Transverse colon (tissue), 4 donors: ENCODE data around the gene TOP2B. TPM values are rescaled to one million over a fixed set of nuclear protein-coding genes. Genes with fewer than 3 reads are reported as not detected.

Source experiments
- DNase-seq: peaks from one replicate; pipeline ENCODE4 v3.0.0-alpha.2; 2019
- H3K27ac ChIP-seq, 4 donors: fragments of 200-600 bp; sonication (generic); 2 replicates each; pipeline ENCODE4 v1.5.1; 2016 to 2018; ENCODE audit warnings: inconsistent platforms in 4 of 4
- H3K27me3 ChIP-seq: fragments of 200-600 bp; sonication (generic); 2 replicates; pipeline ENCODE4 v1.5.1; 2017; ENCODE audit warnings: inconsistent platforms
- H3K36me3 ChIP-seq, 4 donors: fragments of 200-600 bp; sonication (generic); 2 replicates each; pipeline ENCODE4 v1.5.1; 2017 to 2019; ENCODE audit warnings: inconsistent platforms in 4 of 4
- H3K4me1 ChIP-seq, 4 donors: fragments of 200-600 bp; sonication (generic); 2 replicates each; pipeline ENCODE4 v1.5.1; 2017 to 2020; ENCODE audit warnings: inconsistent platforms in 4 of 4
- H3K4me3 ChIP-seq, 4 donors: fragments of 200-600 bp; sonication (generic); 1 replicate in 1 of 4; 2 replicates in 3 of 4; pipeline versions ENCODE4 v1.5.1 to v1.6.1; 2017 to 2019; ENCODE audit warnings: inconsistent platforms in 4 of 4
- H3K9me3 ChIP-seq, 2 donors: fragments of 200-600 bp; sonication (generic); 2 replicates each; pipeline ENCODE4 v1.5.1; 2017 to 2019; ENCODE audit warnings: inconsistent platforms in 2 of 2
- EP300 ChIP-seq: sonication (generic); formaldehyde crosslinking; IDR thresholded peaks from one replicate; pipeline ENCODE4 v1.6.1; 2017; ENCODE audit warnings: antibody characterized with exemption, low read depth
- POLR2A ChIP-seq: fragments of 450-650 bp; IDR thresholded peaks from one replicate; pipeline ENCODE4 v1.6.1; 2016; ENCODE audit warnings: antibody characterized with exemption, mild to moderate bottlenecking, moderate library complexity
- POLR2AphosphoS5 ChIP-seq, 3 donors: sonication (generic); formaldehyde crosslinking; IDR thresholded peaks; one replicate each; pipeline ENCODE4 v1.6.1; 2016; ENCODE audit warnings: antibody characterized with exemption in 3 of 3
- WGBS, 2 donors: methylation state at CpG; one replicate each; pipeline ENCODE4 v1.1.5; 2018; ENCODE audit warnings: low coverage in 1 of 2; 5-methylcytosine and 5-hydroxymethylcytosine counted together
- in situ Hi-C, 4 donors: fragments of 200-750 bp; cut with MboI; loops; one replicate each; pipeline versions ENCODE4 v1.15.0 to v1.15.1; 2017; ENCODE audit warnings: low sequenced_read_pairs in 3 of 4, low pct_ligation_motif_present in 1 of 4, low pct_unique_long_range_greater_than_20kb in 1 of 4
- intact Hi-C: fragments of 100-400 bp; cut with DNase I; formaldehyde crosslinking; loops from one replicate; pipeline ENCODE4 v1.15.1; 2023; ENCODE audit warnings: low total_unique reads
- total RNA-seq, 4 donors: library from RNA; depleted of rRNA; stranded (reverse); fragments of >200 nt; gene quantifications; one replicate each; pipeline ENCODE4 v1.1.0, GENCODE V29; 2016
- TF ChIP-seq, protein P1 (sequence below), 5 experiments: fragments of 200-600 bp in 3 of 5; fragments of 450-650 bp in 2 of 5; sonication (generic) in 3 of 5; IDR thresholded peaks; 1 replicate in 2 of 5; 2 replicates in 3 of 5; pipeline ENCODE4 v1.5.1; 2016 to 2017; ENCODE audit warnings: antibody characterized with exemption in 5 of 5, inconsistent platforms in 3 of 5, mild to moderate bottlenecking in 2 of 5, moderate library complexity in 1 of 5

TOP2B gene
- total RNA-seq, 4 donors from 2014 or later, result 37.4 to 104 (median 71.5) TPM

DNA sequence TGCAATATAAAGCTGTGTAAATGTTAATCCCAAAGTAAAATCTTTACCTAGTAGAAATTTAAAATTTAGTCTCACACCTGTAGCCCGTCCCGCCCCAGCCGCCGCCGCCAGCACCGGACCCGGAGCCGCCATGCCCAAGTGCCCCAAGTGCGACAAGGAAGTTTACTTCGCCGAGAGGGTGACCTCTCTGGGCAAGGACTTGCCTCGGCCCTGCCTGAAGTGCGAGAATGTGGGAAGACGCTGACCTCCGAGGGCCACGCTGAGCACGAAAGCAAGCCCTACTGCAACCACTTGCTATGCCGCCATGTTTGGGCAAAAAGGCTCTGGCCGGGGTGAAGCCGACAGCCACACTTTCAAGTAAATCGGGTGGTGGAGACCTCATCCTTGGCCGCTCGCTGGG lies 22.1 kb upstream of the TOP2B start:
- in situ Hi-C loops (no loop called here), intact Hi-C loops (no loop called here)
- 96 to 97% methylated on average over 15 to 23 of the region's 23 CpGs for WGBS, 2 donors
- Histone ChIP-seq H3K27me3 (no peaks in the 10 kb centered on the region), H3K36me3 (no peaks in the 10 kb centered on the region), H3K4me1 (peaks cover 0 to 12% (median 0%) of the 10 kb centered on the region in 4 donors), H3K4me3 (no peak overlapping the region), H3K27ac (no peak overlapping the region), H3K9me3 (no peaks in the 10 kb centered on the region)
- no peak for DNase-seq
- TF ChIP-seq POLR2AphosphoS5 (IDR thresholded peaks at IDR 0.05) (no peak), POLR2A (no peak), EP300 (no peak)
- TF ChIP-seq, protein P1, sequence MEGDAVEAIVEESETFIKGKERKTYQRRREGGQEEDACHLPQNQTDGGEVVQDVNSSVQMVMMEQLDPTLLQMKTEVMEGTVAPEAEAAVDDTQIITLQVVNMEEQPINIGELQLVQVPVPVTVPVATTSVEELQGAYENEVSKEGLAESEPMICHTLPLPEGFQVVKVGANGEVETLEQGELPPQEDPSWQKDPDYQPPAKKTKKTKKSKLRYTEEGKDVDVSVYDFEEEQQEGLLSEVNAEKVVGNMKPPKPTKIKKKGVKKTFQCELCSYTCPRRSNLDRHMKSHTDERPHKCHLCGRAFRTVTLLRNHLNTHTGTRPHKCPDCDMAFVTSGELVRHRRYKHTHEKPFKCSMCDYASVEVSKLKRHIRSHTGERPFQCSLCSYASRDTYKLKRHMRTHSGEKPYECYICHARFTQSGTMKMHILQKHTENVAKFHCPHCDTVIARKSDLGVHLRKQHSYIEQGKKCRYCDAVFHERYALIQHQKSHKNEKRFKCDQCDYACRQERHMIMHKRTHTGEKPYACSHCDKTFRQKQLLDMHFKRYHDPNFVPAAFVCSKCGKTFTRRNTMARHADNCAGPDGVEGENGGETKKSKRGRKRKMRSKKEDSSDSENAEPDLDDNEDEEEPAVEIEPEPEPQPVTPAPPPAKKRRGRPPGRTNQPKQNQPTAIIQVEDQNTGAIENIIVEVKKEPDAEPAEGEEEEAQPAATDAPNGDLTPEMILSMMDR (IDR thresholded peaks at IDR 0.05), result no peak

GRCh38 chr3:25683882-25684281 lies 19.2 kb upstream of the TOP2B start:
- H3K4me3 ChIP-seq, result no peak overlapping the region

GRCh38 chr3:25683410-25683809 lies 18.7 kb upstream of the TOP2B start:
- 60 to 86% methylated on average over 1 of the region's 1 CpG for WGBS, 2 donors
- no peaks in the 10 kb centered on the region for H3K36me3 ChIP-seq
- no peaks in the 10 kb centered on the region for H3K27me3 ChIP-seq
- no peak overlapping the region for H3K4me3 ChIP-seq
- TF ChIP-seq, protein P1 (IDR thresholded peaks at IDR 0.05), result no peak
- TF ChIP-seq POLR2A (no peak), POLR2AphosphoS5 (IDR thresholded peaks at IDR 0.05) (no peak), EP300 (no peak)
- in situ Hi-C loops (no loop called here), intact Hi-C loops (no loop called here)
- H3K9me3 ChIP-seq, result no peaks in the 10 kb centered on the region
- DNase-seq, result no peak
- H3K4me1 ChIP-seq, result peaks cover 0 to 12% (median 0%) of the 10 kb centered on the region in 4 donors
- H3K27ac ChIP-seq, result no peak overlapping the region

More at GRCh38 chr3:25683882-25684281, 19.2 kb upstream of the TOP2B start:
- TF ChIP-seq EP300, result no peak
- TF ChIP-seq, protein P1 (IDR thresholded peaks at IDR 0.05), result no peak
- TF ChIP-seq POLR2A, result no peak
- TF ChIP-seq POLR2AphosphoS5 (IDR thresholded peaks at IDR 0.05), result no peak
- H3K9me3 ChIP-seq, result no peaks in the 10 kb centered on the region
- WGBS, 2 donors, result 86 to 100% methylated on average over 1 to 2 of the region's 2 CpGs
- H3K36me3 ChIP-seq, result no peaks in the 10 kb centered on the region
- H3K27me3 ChIP-seq, result no peaks in the 10 kb centered on the region
- no peak for DNase-seq
- intact Hi-C loops, result no loop called here
- in situ Hi-C loops, result no loop called here
- H3K4me1 ChIP-seq, result peaks cover 0 to 12% (median 0%) of the 10 kb centered on the region in 4 donors
- no peak overlapping the region for H3K27ac ChIP-seq

- no peaks in the 10 kb centered on the region for H3K36me3 ChIP-seq
- no peaks in the 10 kb centered on the region for H3K4me1 ChIP-seq
- no peaks in the 10 kb centered on the region for H3K9me3 ChIP-seq
- intact Hi-C loops (no loop called here), in situ Hi-C loops (no loop called here)
- H3K4me3 ChIP-seq, result no peak overlapping the region
- 96 to 97% methylated on average over 3 of the region's 6 CpGs for WGBS, 2 donors
- no peak for TF ChIP-seq POLR2AphosphoS5 (IDR thresholded peaks at IDR 0.05)
- no peak for TF ChIP-seq EP300
- TF ChIP-seq POLR2A, result no peak
- TF ChIP-seq, protein P1 (IDR thresholded peaks at IDR 0.05), result no peak
- no peak overlapping the region for H3K27ac ChIP-seq
- no peak for DNase-seq
- H3K27me3 ChIP-seq, result no peaks in the 10 kb centered on the region
These were observed 15.1 kb upstream of the TOP2B start for GRCh38 chr3:25679642-25680302.
